Left ventricle myocardium inferior (tissue), 1 donor: ENCODE measurements around the gene MLLT10. TPM values are rescaled to one million over a fixed set of nuclear protein-coding genes. Genes with fewer than 3 reads are reported as not detected.
"Not testable (repeated sequence)": the region's sequence is repeated elsewhere in the genome, so short reads cannot be mapped to it uniquely, and the experiment has no call there.

ENCODE experiments used
- DNase-seq: peaks from one replicate; pipeline ENCODE4 v3.0.0-alpha.2; 2020
- H3K27ac ChIP-seq: fragments of 200-600 bp; replicated peaks from 2 replicates; pipeline ENCODE4 v1.8.0; 2021
- H3K27me3 ChIP-seq: fragments of 200-600 bp; 2 replicates; pipeline ENCODE4 v1.8.0; 2021; ENCODE audit warnings: low read depth
- H3K36me3 ChIP-seq: fragments of 200-600 bp; 2 replicates; pipeline ENCODE4 v1.8.0; 2021
- H3K4me1 ChIP-seq: fragments of 200-600 bp; 2 replicates; pipeline ENCODE4 v1.8.0; 2021
- H3K4me3 ChIP-seq: fragments of 200-600 bp; 2 replicates; pipeline ENCODE4 v1.8.0; 2021; ENCODE audit warnings: mild to moderate bottlenecking, moderate library complexity
- H3K9me3 ChIP-seq: fragments of 200-600 bp; replicated peaks from 2 replicates; pipeline ENCODE4 v1.8.0; 2021
- intact Hi-C: fragments of 100-400 bp; cut with micrococcal nuclease; formaldehyde crosslinking; loops from one replicate; pipeline ENCODE4 v1.11.0; 2022
- total RNA-seq: library from RNA; stranded (reverse); fragmentation: NEBNext Ultra II Directional; extraction: Animal tissue kit (Norgen Biotek cat#: 25700); gene quantifications from one replicate; pipeline ENCODE4 v1.2.1, GENCODE V29; 2021
- TF ChIP-seq, protein P1 (sequence below): fragments of 200-600 bp; IDR thresholded peaks from 2 replicates; pipeline ENCODE4 v1.8.0; 2021; ENCODE audit warnings: antibody characterized with exemption, mild to moderate bottlenecking, borderline replicate concordance
- donor health status: DM: no; HTN: yes; CAD: no; lungs with severe emphysema.

The MLLT10 gene
- total RNA-seq, 1 donor from 2014 or later: 18.7 TPM

DNA sequence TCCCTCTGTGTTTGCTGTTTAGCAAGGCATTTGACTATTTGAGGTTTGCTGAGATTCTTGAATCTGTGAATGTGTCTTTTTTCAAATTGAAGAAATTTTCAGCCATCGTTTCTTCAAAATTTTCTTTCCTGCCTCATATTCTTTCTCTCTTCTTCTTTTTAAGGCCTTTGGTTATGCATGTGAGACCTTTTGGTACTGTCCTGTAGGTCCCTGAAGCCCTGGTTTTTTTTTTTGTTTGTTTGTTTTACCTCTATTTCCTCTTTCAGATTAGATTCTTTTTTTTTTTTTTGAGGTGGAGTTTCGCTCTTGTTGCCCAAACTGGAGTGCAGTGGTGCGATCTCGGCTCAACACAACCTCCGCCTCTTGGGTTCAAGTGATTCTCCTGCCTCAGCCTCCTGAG is 45.3 kb downstream of the MLLT10 start:
- H3K27ac ChIP-seq: no peak overlapping the region
- H3K4me3 ChIP-seq: no peak overlapping the region
- H3K27me3 ChIP-seq: no peaks in the 10 kb centered on the region
- no peaks in the 10 kb centered on the region for H3K9me3 ChIP-seq
- no peaks in the 10 kb centered on the region for H3K36me3 ChIP-seq
- TF ChIP-seq, protein P1, sequence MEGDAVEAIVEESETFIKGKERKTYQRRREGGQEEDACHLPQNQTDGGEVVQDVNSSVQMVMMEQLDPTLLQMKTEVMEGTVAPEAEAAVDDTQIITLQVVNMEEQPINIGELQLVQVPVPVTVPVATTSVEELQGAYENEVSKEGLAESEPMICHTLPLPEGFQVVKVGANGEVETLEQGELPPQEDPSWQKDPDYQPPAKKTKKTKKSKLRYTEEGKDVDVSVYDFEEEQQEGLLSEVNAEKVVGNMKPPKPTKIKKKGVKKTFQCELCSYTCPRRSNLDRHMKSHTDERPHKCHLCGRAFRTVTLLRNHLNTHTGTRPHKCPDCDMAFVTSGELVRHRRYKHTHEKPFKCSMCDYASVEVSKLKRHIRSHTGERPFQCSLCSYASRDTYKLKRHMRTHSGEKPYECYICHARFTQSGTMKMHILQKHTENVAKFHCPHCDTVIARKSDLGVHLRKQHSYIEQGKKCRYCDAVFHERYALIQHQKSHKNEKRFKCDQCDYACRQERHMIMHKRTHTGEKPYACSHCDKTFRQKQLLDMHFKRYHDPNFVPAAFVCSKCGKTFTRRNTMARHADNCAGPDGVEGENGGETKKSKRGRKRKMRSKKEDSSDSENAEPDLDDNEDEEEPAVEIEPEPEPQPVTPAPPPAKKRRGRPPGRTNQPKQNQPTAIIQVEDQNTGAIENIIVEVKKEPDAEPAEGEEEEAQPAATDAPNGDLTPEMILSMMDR: no peak
- DNase-seq: no peak
- intact Hi-C loops: no loop called here
- peaks cover 39% of the 10 kb centered on the region for H3K4me1 ChIP-seq

DNA sequence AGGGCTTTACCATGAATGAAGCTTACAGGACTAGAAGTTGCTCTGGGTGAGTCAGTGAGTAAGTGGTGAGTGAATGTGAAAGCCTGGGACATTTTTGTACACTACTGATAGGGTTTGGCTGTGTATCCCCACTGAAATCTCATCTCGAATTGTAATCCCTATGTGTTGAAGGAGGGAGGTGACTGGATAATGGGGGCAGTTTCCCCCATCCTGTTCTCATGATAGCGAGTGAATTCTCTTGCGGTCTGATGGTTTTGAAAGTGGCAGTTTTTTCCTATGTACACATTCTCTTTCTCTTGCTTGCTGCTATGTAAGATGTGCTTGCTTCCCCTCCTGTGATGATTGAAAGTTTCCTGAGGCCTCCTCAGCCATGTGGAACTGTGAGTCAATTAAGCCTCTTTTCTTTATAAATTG is 47.4 kb downstream of the MLLT10 start:
- DNase-seq: not testable (repeated sequence)

DNA sequence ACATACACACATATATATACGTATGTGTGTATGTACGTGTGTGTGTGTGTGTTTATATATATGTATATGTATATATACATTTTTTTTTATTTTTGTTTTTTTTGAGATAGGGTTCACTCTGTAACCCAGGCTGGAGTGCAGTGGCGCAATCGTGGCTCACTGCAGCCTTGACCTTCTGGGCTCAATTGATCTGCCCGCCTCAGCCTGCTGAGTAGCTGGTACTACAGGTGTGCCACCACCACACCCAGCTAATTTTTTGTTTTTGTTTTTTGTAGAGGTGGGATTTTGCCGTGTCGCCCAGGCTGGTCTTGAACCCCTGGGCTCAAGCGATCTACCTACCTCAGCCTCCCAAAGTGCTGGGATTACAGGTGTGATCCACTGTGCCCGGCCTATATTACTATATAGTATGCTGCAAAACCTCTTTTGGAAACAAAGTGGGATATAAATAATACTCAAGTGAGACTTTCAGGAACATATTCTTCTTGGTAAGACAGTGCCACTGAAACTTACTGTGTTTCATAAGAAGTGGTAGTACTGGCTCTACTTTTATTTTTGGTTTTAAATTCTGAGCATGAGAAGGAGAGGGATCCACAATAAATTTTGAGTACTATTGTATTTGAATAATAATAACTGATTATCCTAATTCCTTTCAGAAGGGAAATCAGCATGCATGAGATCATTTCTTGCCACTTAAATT is 51.0 kb downstream of the MLLT10 start:
- no peak for DNase-seq
- peaks cover 13% of the 10 kb centered on the region for H3K4me1 ChIP-seq
- intact Hi-C loops: no loop called here
- H3K27me3 ChIP-seq: no peaks in the 10 kb centered on the region
- H3K9me3 ChIP-seq: no peaks in the 10 kb centered on the region
- no peak overlapping the region for H3K27ac ChIP-seq
- H3K36me3 ChIP-seq: peaks cover 24% of the 10 kb centered on the region
- no peak overlapping the region for H3K4me3 ChIP-seq
- TF ChIP-seq, protein P1: no peak

More for the DNA sequence above, 47.4 kb downstream of the MLLT10 start:
- H3K27me3 ChIP-seq, H3K36me3 ChIP-seq, intact Hi-C loops, H3K4me3 ChIP-seq, H3K9me3 ChIP-seq: not testable (repeated sequence)
- H3K27ac ChIP-seq: peak overlapping the region; percentile 7
- H3K4me1 ChIP-seq: peaks cover 22% of the 10 kb centered on the region

DNA sequence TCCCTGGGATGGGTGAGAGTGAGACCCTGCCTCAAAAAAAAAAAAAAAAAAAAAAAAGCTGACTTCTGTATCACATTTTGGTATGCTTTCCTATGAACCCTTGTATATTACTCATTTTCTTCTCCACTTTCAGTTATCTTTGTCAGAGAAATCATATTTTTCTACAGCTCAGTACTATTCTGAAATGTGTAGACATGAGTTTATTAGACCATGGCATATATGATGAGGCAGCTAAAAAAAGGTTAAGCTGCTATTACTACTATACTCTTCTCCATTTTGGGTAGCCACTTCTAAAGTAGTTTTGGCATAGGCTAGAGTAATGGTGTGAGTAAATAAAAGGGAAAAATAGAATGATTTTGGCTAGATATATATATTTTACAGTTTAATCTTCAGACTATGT is 53.4 kb downstream of the MLLT10 start:
- TF ChIP-seq, protein P1: no peak
- intact Hi-C loops: no loop called here
- H3K9me3 ChIP-seq: no peaks in the 10 kb centered on the region
- no peak overlapping the region for H3K27ac ChIP-seq
- no peaks in the 10 kb centered on the region for H3K27me3 ChIP-seq
- H3K36me3 ChIP-seq: peaks cover 24% of the 10 kb centered on the region
- H3K4me1 ChIP-seq: peaks cover 16% of the 10 kb centered on the region
- no peak for DNase-seq
- H3K4me3 ChIP-seq: no peak overlapping the region

DNA sequence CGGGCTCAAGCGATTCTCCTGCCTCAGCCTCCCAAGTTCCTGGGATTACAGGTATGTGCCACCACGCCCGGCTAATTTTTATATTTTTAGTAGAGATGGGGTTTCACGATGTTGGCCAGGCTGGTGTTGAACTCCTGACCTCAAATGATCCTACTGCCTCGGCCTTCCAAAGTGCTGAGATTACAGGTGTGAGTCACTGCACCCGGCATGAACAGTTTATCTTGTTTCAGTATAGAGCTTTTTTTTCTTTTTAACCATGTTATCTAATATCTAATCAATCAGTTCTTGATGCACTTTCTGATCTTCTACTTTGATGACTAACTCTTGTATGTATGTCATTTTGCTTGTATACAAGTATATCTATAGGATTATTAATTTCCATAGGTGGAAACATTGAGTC is 54.1 kb downstream of the MLLT10 start:
- H3K9me3 ChIP-seq, DNase-seq, H3K27me3 ChIP-seq, intact Hi-C loops, H3K4me3 ChIP-seq, H3K27ac ChIP-seq: not testable (repeated sequence)
- H3K36me3 ChIP-seq: peaks cover 24% of the 10 kb centered on the region
- H3K4me1 ChIP-seq: peaks cover 17% of the 10 kb centered on the region

DNA sequence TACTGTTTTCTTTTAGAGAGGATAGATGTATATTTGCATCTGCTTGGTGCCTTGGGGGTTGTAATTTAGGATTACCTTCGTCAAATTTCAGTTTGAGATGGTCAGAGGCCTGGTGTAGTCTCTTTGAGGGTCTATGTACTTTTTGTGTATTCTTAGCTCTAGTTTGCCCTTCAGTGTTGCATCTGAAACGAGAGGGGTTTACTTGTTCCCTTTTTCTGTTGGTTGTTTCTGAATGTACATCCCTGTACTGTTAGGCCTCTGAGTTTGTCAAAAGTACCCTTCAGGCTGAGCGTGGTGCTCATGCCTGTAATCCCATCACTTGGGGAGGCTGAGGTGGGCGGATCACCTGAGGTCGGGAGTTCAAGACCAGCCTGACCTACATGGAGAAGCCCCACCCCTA is 60.0 kb downstream of the MLLT10 start:
- no peak for DNase-seq
- intact Hi-C loops: no loop called here
- TF ChIP-seq, protein P1: no peak
- no peaks in the 10 kb centered on the region for H3K27me3 ChIP-seq
- no peak overlapping the region for H3K4me3 ChIP-seq
- no peaks in the 10 kb centered on the region for H3K9me3 ChIP-seq
- peaks cover 17% of the 10 kb centered on the region for H3K4me1 ChIP-seq
- no peak overlapping the region for H3K27ac ChIP-seq
- H3K36me3 ChIP-seq: peaks cover 3% of the 10 kb centered on the region
